AG09309 (cell line): ENCODE measurements around the gene DLG3.

Source experiments
- DNase-seq: peaks from one replicate; pipeline ENCODE4 v3.0.0-alpha.2; 2010; ENCODE audit warnings: low read depth
- H3K4me3 ChIP-seq: 2 replicates; pipeline ENCODE4 v1.5.1; 2011; ENCODE audit warnings: mild to moderate bottlenecking, low read depth, low read length, moderate library complexity; ENCODE audit not compliant: control insufficient read depth
- TF ChIP-seq, protein P1 (sequence below): IDR thresholded peaks from 2 replicates; pipeline ENCODE4 v1.5.1; 2011; ENCODE audit warnings: mild to moderate bottlenecking, low read depth, low read length, inconsistent platforms; ENCODE audit not compliant: insufficient read depth, control insufficient read depth; ENCODE audit errors: missing control alignments

The DLG3 gene

GRCh38 chrX:70437011-70437410 lies 7.6 kb upstream of the DLG3 start:
- DNase-seq = no peak
- H3K4me3 ChIP-seq = no peak overlapping the region
- TF ChIP-seq, protein P1, sequence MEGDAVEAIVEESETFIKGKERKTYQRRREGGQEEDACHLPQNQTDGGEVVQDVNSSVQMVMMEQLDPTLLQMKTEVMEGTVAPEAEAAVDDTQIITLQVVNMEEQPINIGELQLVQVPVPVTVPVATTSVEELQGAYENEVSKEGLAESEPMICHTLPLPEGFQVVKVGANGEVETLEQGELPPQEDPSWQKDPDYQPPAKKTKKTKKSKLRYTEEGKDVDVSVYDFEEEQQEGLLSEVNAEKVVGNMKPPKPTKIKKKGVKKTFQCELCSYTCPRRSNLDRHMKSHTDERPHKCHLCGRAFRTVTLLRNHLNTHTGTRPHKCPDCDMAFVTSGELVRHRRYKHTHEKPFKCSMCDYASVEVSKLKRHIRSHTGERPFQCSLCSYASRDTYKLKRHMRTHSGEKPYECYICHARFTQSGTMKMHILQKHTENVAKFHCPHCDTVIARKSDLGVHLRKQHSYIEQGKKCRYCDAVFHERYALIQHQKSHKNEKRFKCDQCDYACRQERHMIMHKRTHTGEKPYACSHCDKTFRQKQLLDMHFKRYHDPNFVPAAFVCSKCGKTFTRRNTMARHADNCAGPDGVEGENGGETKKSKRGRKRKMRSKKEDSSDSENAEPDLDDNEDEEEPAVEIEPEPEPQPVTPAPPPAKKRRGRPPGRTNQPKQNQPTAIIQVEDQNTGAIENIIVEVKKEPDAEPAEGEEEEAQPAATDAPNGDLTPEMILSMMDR = no peak

DNA sequence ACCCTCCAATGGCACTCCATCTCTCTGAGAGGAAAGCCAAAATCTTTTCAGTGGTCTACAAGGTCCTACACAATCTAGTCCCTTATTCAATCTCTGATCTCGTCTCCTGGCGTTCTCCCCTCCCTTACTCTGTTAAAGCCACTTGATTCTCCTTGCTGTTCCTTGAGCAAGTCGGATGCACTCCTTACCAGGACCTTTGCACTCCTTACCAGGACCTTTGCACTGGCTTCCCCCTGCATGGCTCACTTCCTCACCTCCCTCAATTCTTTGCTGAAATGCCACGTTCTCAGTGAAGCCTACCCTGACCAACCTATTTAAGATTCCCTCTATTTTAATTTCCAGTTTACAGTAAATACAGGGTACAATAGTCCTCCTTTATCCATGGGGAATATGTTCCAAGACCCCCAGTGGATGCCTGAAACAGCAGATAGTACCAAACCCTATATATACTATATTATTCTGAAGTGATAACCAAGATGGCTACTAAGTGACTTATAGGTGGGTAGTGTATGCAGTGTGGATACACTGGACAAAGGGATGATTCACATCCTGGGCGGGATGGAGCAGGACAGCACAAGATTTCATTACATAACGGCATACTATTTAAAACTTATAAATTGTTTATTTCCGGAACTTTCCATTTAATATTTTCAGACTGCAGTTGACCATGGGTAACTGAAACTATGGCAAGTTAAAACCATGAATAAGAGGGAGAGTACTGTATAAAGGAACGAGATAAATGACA lies 6.5 kb upstream of the DLG3 start:
- DNase-seq = no peak
- TF ChIP-seq, protein P1 = no peak

GRCh38 chrX:70439016-70439415 lies 5.6 kb upstream of the DLG3 start:
- no peak for DNase-seq
- H3K4me3 ChIP-seq = no peak overlapping the region
- TF ChIP-seq, protein P1 = no peak

More for the DNA sequence above, 6.5 kb upstream of the DLG3 start:
- no peak overlapping the region for H3K4me3 ChIP-seq

GRCh38 chrX:70442224-70442623 lies 2.4 kb upstream of the DLG3 start:
- DNase-seq = no peak
- TF ChIP-seq, protein P1 = no peak
- no peak overlapping the region for H3K4me3 ChIP-seq

GRCh38 chrX:70444946-70445656 lies 466 bp downstream of the DLG3 start:
- no peak overlapping the region for H3K4me3 ChIP-seq
- no peak for DNase-seq
- TF ChIP-seq, protein P1 = no peak

DNA sequence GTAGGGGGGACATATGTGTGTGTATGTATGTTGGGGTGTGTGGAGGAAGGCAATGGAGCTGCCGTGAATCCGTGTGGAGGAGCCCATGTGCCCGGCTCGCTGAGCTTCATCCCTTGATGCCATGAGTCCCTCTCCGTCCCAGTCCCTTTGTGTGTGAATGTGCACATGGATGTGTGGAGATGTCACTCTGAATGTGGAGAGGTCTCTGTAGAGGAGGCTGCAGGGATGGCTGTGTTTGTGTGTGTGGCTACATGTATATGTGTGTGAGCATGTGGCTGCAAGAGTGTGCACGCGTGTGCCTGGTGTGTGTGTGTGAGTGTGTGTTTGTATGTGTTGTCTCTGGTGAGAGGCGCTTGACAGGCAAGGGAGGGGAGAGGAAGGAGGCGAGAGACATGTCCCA lies 1.3 kb downstream of the DLG3 start:
- TF ChIP-seq, protein P1 = no peak
- no peak for DNase-seq
- no peak overlapping the region for H3K4me3 ChIP-seq
